K562 (cell line): ENCODE measurements around the gene TNP1. TPM values are rescaled to one million over a fixed set of nuclear protein-coding genes. Genes with fewer than 3 reads are reported as not detected.

Experiments used
- ATAC-seq: fragments of 200-7000 bp; cut with Tn5 transposase; 3 replicates; pipeline ENCODE4 v1.9.1; 2020; ENCODE audit warnings: moderate library complexity
- BruUV-seq: library from RNA; stranded (reverse); fragments of 400-500 nt; replicated peaks from 2 replicates; lab custom pipeline; 2021; lab: Mats Ljungman, UMichigan
- CTCF ChIA-PET: fragments of 300-600 bp; formaldehyde crosslinking; extraction: SDS; loops from one replicate; lab custom pipeline; 2021; ENCODE audit warnings: low intra/inter-chr PET ratio; lab: Yijun Ruan, JAX
- POLR2A ChIA-PET: fragments of 300-600, 350-650 bp; sonication (Branson Sonifier 250); formaldehyde crosslinking; extraction: SDS; loops from one replicate; lab custom pipeline; 2021; ENCODE audit warnings: antibody characterized with exemption, inconsistent platforms; lab: Yijun Ruan, JAX
- DNase-seq, 4 experiments: peaks; one replicate each; pipeline versions ENCODE4 v3.0.0 to v3.0.0-alpha.2; 2011 to 2018; ENCODE audit warnings: low spot score in 3 of 4, mixed read lengths in 3 of 4; ENCODE audit errors: extremely low read depth in 1 of 4
- FAIRE-seq: peaks from 2 replicates; lab custom pipeline; 2011; peaks lifted over from hg19 to GRCh38; lab: Jason Lieb, UNC
- H2AFZ ChIP-seq: 2 replicates; pipeline ENCODE4 v1.6.0; 2011; ENCODE audit warnings: low read depth, low read length, control low read depth, inconsistent platforms
- H3K27ac ChIP-seq: fragments of 200-600 bp; 3 replicates; pipeline ENCODE4 v1.8.0; 2011; ENCODE audit warnings: low read depth, mild to moderate bottlenecking, control low read depth, inconsistent platforms, low read length, moderate library complexity, mixed read lengths; ENCODE audit errors: extremely low read depth
- H3K27me3 ChIP-seq, 2 experiments: fragments of 300-600 bp in 1 of 2; 2 replicates in 1 of 2; 3 replicates in 1 of 2; pipeline versions ENCODE4 v1.6.0 to v1.8.0; 2011; ENCODE audit warnings: inconsistent platforms in 2 of 2, low read length in 2 of 2, mild to moderate bottlenecking in 1 of 2, mixed read lengths in 1 of 2, moderate library complexity in 1 of 2; ENCODE audit not compliant: control insufficient read depth in 2 of 2, insufficient read depth in 2 of 2
- H3K36me3 ChIP-seq: fragments of 300-600 bp; 3 replicates; pipeline ENCODE4 v1.8.0; 2011; ENCODE audit warnings: mild to moderate bottlenecking, low read length, inconsistent platforms; ENCODE audit not compliant: control insufficient read depth, insufficient read depth
- H3K4me1 ChIP-seq, 2 experiments: fragments of 200-600 bp in 1 of 2; replicated peaks in 1 of 2; 2 replicates in 1 of 2; 3 replicates in 1 of 2; pipeline versions ENCODE4 v1.5.1 to v1.8.0; 2011; ENCODE audit warnings: inconsistent platforms in 2 of 2, low read length in 2 of 2, mild to moderate bottlenecking in 1 of 2, mixed read lengths in 1 of 2, moderate library complexity in 1 of 2; ENCODE audit not compliant: control insufficient read depth in 2 of 2, insufficient read depth in 2 of 2
- H3K4me2 ChIP-seq: 2 replicates; pipeline ENCODE4 v1.6.1; 2011; ENCODE audit warnings: low read length, control low read depth, inconsistent platforms, mixed read lengths; ENCODE audit not compliant: insufficient read depth
- H3K4me3 ChIP-seq: fragments of 200-600 bp; sonication (generic), shearing (Covaris generic); 2 replicates; pipeline ENCODE4 v1.5.1; 2016; ENCODE audit warnings: control low read depth, inconsistent platforms
- H3K79me2 ChIP-seq: fragments of 200-600 bp; 3 replicates; pipeline ENCODE4 v1.8.0; 2011; ENCODE audit warnings: low read length, inconsistent platforms; ENCODE audit not compliant: control insufficient read depth, insufficient read depth
- H3K9ac ChIP-seq, 2 experiments: 2 replicates each; pipeline versions ENCODE4 v1.6.0 to v1.6.1; 2011; ENCODE audit warnings: low read depth in 2 of 2, low read length in 2 of 2, control low read depth in 1 of 2, inconsistent platforms in 1 of 2, mild to moderate bottlenecking in 1 of 2, mixed read lengths in 1 of 2; ENCODE audit not compliant: insufficient read depth in 1 of 2
- H3K9me1 ChIP-seq: one replicate; pipeline ENCODE4 v1.6.0; 2011; ENCODE audit warnings: inconsistent platforms, mild to moderate bottlenecking, low read length, moderate library complexity; ENCODE audit not compliant: control insufficient read depth, insufficient read depth
- H3K9me3 ChIP-seq: replicated peaks from 2 replicates; pipeline ENCODE4 v1.5.1; 2011; ENCODE audit warnings: low read depth, low read length, inconsistent platforms; ENCODE audit not compliant: control insufficient read depth, insufficient read depth
- H4K20me1 ChIP-seq: replicated peaks from 2 replicates; pipeline ENCODE4 v1.6.1; 2011; ENCODE audit warnings: low read length, inconsistent platforms, mixed read lengths; ENCODE audit not compliant: control insufficient read depth, insufficient read depth
- EGR1 ChIP-seq: fragments of 450-650 bp; conservative IDR thresholded peaks from 2 replicates; pipeline ENCODE4 v1.6.1; 2017; ENCODE audit warnings: mild to moderate bottlenecking
- HDAC3 ChIP-seq: fragments of 450-650 bp; IDR thresholded peaks from 2 replicates; pipeline ENCODE4 v1.6.1; 2018; ENCODE audit warnings: borderline replicate concordance, mild to moderate bottlenecking, moderate library complexity; ENCODE audit not compliant: partially characterized antibody
- HNRNPL ChIP-seq: fragments of 200-400 bp; formaldehyde crosslinking; IDR thresholded peaks from 2 replicates; pipeline ENCODE4 v1.6.1; 2017; ENCODE audit warnings: low read depth, mild to moderate bottlenecking, low read length
- RBM39 ChIP-seq: fragments of 200-400 bp; formaldehyde crosslinking; optimal IDR thresholded peaks from 2 replicates; pipeline ENCODE3; 2018; ENCODE audit warnings: low read depth, low read length
- ZC3H11A ChIP-seq: IDR thresholded peaks from 2 replicates; pipeline ENCODE4 v1.6.1; 2012; ENCODE audit warnings: low read depth, low read length, improper control_type of control experiment
- ZNF140 ChIP-seq: fragments of 250-450 bp; sonication (Bioruptor Pico); IDR thresholded peaks from 2 replicates; pipeline ENCODE4 v1.8.0; 2021; ENCODE audit warnings: moderate library complexity, mild to moderate bottlenecking, inconsistent platforms
- ZNF282 ChIP-seq: sonication (generic); formaldehyde crosslinking; IDR thresholded peaks from 2 replicates; pipeline ENCODE4 v1.8.1; 2023; ENCODE audit warnings: missing genetic modification reagents
- ZNF3 ChIP-seq: fragments of 250-450 bp; sonication (Bioruptor Pico); IDR thresholded peaks from 2 replicates; pipeline ENCODE4 v1.5.0; 2021; ENCODE audit warnings: mild to moderate bottlenecking, moderate library complexity
- ZNF766 ChIP-seq: fragments of 200-800 bp; sonication (Bioruptor generic); conservative IDR thresholded peaks from 2 replicates; pipeline ENCODE4 v1.6.1; 2016; ENCODE audit warnings: missing genetic modification characterization, missing compliant biosample characterization
- WGBS: fragments of 100-300 bp; shearing (Covaris generic); methylation state at CpG from one replicate; pipeline ENCODE4 v1.1.6; 2016; ENCODE audit warnings: low coverage, mixed read lengths; ENCODE audit not compliant: insufficient coverage; ENCODE audit errors: missing lambda C conversion rate; 5-methylcytosine and 5-hydroxymethylcytosine counted together
- in situ Hi-C: fragments of 300-500 bp; cut with MboI; formaldehyde crosslinking; loops from 4 replicates; pipeline ENCODE4 v1.15.0; 2018; ENCODE audit warnings: inconsistent platforms, mixed read lengths
- intact Hi-C: fragments of 100-400 bp; cut with micrococcal nuclease; formaldehyde crosslinking; loops from 2 replicates; pipeline ENCODE4 v1.14.2; 2022
- polyA plus RNA-seq, 8 experiments: library from polyadenylated mRNA; depleted of rRNA in 4 of 8; stranded (reverse) in 5 of 8; unstranded in 3 of 8; fragments of >200 nt; fragmentation: Nextera tagmentation in 2 of 8; fragmentation: Illumina TruSeq in 1 of 8; extraction: Ambion mirVana in 2 of 8; extraction: Trizol in 1 of 8; gene quantifications; 2 replicates each; pipeline versions ENCODE4 v1.2.1 to v1.2.3, GENCODE V29; 2011 to 2014; ENCODE audit warnings: inconsistent platforms in 1 of 8, missing spikeins in 1 of 8
- total RNA-seq, 7 experiments: library from RNA; depleted of rRNA in 6 of 7; stranded (reverse); fragments of >200 nt in 6 of 7; fragmentation: Illumina TruSeq in 2 of 7; extraction: Trizol in 2 of 7; gene quantifications; 2 replicates each; pipeline versions ENCODE4 v1.2.1 to v1.2.3, GENCODE V29; 2011 to 2021; ENCODE audit warnings: low replicate concordance in 1 of 7
- TF ChIP-seq, protein P1 (sequence below), 2 experiments: fragments of 250-450 bp in 1 of 2; fragments of 450-650 bp in 1 of 2; sonication (Bioruptor Pico) in 1 of 2; IDR thresholded peaks; 2 replicates each; pipeline versions ENCODE4 v1.6.1 to v1.8.0; 2016 to 2021; ENCODE audit warnings: mild to moderate bottlenecking in 2 of 2, moderate library complexity in 2 of 2, missing compliant biosample characterization in 1 of 2, missing genetic modification characterization in 1 of 2
- TF ChIP-seq, protein P2 (sequence below): fragments of 250-450 bp; sonication (Bioruptor Pico); IDR thresholded peaks from 2 replicates; pipeline ENCODE4 v1.5.1; 2021; ENCODE audit warnings: mild to moderate bottlenecking
- TF ChIP-seq, protein P3 (sequence below): fragments of 450-650 bp; IDR thresholded peaks from one replicate; pipeline ENCODE4 v1.6.1; 2018; ENCODE audit warnings: mild to moderate bottlenecking, moderate library complexity; ENCODE audit not compliant: partially characterized antibody

TNP1 gene
- total and polyA plus RNA-seq, 9 of the 15 experiments (the other 6 are each of a cell fraction or from before 2014, with no cell fraction given), result not detected

DNA sequence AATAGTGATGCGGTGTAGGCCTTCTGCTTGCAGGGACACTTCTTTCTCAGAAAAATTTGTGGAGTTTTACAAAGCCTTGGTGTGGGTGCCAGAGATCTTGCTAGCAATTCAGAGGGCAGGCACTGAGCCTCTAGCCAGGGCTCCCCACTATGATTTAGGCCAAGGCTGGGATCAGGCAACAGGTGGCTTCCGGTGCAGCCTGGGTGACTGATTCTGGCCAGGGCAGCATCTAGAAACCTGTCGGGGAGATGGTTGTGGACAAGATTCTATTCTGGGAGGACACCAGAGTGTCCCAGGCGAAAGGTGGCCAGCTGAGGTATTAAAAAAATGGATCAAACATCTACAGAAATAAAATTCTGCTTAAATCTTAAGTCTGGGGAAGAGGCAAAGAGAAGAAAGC, 21.5 kb upstream of the TNP1 start:
- POLR2A ChIA-PET, result interaction anchor here (0.9 kb wide), 1 partner anchor 18 kb away, joined by 3 read pairs; no protein-coding TSS in a partner anchor
- Histone ChIP-seq H3K9ac (peak overlapping the region; percentile 31 to 66; a peak in 2 of 4 replicates), H3K36me3 (no peaks in the 10 kb centered on the region)
- in situ Hi-C loops, result no loop called here
- BruUV-seq, result no TSS peak
- TF ChIP-seq ZNF3 (CRISPR knock-in tag) (no peak), ZNF140 (no peak), ZNF766 (CRISPR knock-in tag) (no peak), ZNF282 (CRISPR knock-in tag) (no peak), RBM39 (no peak), HDAC3 (no peak), ZC3H11A (no peak), EGR1 (no peak), HNRNPL (no peak)
- TF ChIP-seq, protein P1, sequence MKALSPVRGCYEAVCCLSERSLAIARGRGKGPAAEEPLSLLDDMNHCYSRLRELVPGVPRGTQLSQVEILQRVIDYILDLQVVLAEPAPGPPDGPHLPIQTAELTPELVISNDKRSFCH (CRISPR knock-in tag; IDR thresholded peaks at IDR 0.05), result no peak
- TF ChIP-seq, protein P1 (tag; IDR thresholded peaks at IDR 0.05), result no peak
- TF ChIP-seq, protein P2, sequence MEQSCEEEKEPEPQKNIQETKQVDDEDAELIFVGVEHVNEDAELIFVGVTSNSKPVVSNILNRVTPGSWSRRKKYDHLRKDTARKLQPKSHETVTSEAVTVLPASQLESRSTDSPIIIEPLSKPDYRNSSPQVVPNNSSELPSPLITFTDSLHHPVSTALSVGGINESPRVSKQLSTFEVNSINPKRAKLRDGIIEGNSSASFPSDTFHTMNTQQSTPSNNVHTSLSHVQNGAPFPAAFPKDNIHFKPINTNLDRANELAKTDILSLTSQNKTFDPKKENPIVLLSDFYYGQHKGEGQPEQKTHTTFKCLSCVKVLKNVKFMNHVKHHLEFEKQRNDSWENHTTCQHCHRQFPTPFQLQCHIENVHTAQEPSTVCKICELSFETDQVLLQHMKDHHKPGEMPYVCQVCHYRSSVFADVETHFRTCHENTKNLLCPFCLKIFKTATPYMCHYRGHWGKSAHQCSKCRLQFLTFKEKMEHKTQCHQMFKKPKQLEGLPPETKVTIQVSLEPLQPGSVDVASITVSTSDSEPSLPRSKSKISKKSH, result no peak
- TF ChIP-seq, protein P3, sequence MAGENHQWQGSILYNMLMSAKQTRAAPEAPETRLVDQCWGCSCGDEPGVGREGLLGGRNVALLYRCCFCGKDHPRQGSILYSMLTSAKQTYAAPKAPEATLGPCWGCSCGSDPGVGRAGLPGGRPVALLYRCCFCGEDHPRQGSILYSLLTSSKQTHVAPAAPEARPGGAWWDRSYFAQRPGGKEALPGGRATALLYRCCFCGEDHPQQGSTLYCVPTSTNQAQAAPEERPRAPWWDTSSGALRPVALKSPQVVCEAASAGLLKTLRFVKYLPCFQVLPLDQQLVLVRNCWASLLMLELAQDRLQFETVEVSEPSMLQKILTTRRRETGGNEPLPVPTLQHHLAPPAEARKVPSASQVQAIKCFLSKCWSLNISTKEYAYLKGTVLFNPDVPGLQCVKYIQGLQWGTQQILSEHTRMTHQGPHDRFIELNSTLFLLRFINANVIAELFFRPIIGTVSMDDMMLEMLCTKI, result no peak
- TF ChIP-seq, all 486 proteins: peak for 0
- H3K9me3 ChIP-seq, result no peaks in the 10 kb centered on the region
- H4K20me1 ChIP-seq, result no peaks in the 10 kb centered on the region
- no peak overlapping the region for H3K4me3 ChIP-seq
- no peaks in the 10 kb centered on the region for H3K9me1 ChIP-seq
- 74% methylated on average over 4 of the region's 4 CpGs for WGBS
- H3K4me1 ChIP-seq, result peaks cover 44 to 49% of the 10 kb centered on the region in 2 experiments
- H2AFZ ChIP-seq, result 0 out of 2 replicates have a peak overlapping the region, but pooled peaks have one; percentile 73
- no peak overlapping the region; the same call in 1 of the 2 replicates for H3K4me2 ChIP-seq
- no peaks in the 10 kb centered on the region for H3K79me2 ChIP-seq
- CTCF ChIA-PET, result no interaction called here
- ATAC-seq (no peak), FAIRE-seq (no peak), DNase-seq (no peak)
- no peaks in the 10 kb centered on the region for H3K27me3 ChIP-seq
- intact Hi-C loops, result loop anchor here (2.0 kb wide), 1 partner anchor 89 kb away; no protein-coding TSS in a partner anchor
- peak overlapping the region; percentile 78 for H3K27ac ChIP-seq
